ENCODE results near the gene OPRL1. TPM values are rescaled to one million over a fixed set of nuclear protein-coding genes. Genes with fewer than 3 reads are reported as not detected.

The OPRL1 gene
- total RNA-seq, 2 donors from 2014 or later = 0.48 to 0.56 TPM

GRCh38 chr20:64091340-64091739, 11.5 kb downstream of the OPRL1 start:
- Mint-ChIP-seq H3K27ac (no peak overlapping the region), H3K9me3 (no peaks in the 10 kb centered on the region), H3K4me3 (no peak overlapping the region), H3K27me3 (no peaks in the 10 kb centered on the region), H3K36me3 (ENCODE audit: low read depth) (no peaks in the 10 kb centered on the region), H3K4me1 (no peaks in the 10 kb centered on the region)
- no peak for ATAC-seq (replicated peaks)

- ATAC-seq (replicated peaks) = no peak
- peaks cover 2% of the 10 kb centered on the region for H3K9me3 Mint-ChIP-seq
- H3K4me1 Mint-ChIP-seq = peaks cover 3% of the 10 kb centered on the region
- H3K4me3 Mint-ChIP-seq = no peak overlapping the region
- H3K36me3 Mint-ChIP-seq (ENCODE audit: low read depth) = no peaks in the 10 kb centered on the region
- no peak overlapping the region for H3K27ac Mint-ChIP-seq
- no peaks in the 10 kb centered on the region for H3K27me3 Mint-ChIP-seq
Measured at GRCh38 chr20:64091770-64092169, 11.9 kb downstream of the OPRL1 start.

- peaks cover 7% of the 10 kb centered on the region for H3K4me1 Mint-ChIP-seq
- peaks cover 3% of the 10 kb centered on the region for H3K9me3 Mint-ChIP-seq
- H3K36me3 Mint-ChIP-seq (ENCODE audit: low read depth) = no peaks in the 10 kb centered on the region
- H3K27ac Mint-ChIP-seq = no peak overlapping the region
- ATAC-seq (replicated peaks) = no peak
- no peaks in the 10 kb centered on the region for H3K27me3 Mint-ChIP-seq
- no peak overlapping the region for H3K4me3 Mint-ChIP-seq
Measured at GRCh38 chr20:64092258-64093012, 12.6 kb downstream of the OPRL1 start.

GRCh38 chr20:64093013-64093503, 13.2 kb downstream of the OPRL1 start:
- no peaks in the 10 kb centered on the region for H3K27me3 Mint-ChIP-seq
- no peaks in the 10 kb centered on the region for H3K36me3 Mint-ChIP-seq (ENCODE audit: low read depth)
- no peak for ATAC-seq (replicated peaks)
- no peak overlapping the region for H3K4me3 Mint-ChIP-seq
- H3K9me3 Mint-ChIP-seq = peaks cover 3% of the 10 kb centered on the region
- H3K4me1 Mint-ChIP-seq = peaks cover 7% of the 10 kb centered on the region
- no peak overlapping the region for H3K27ac Mint-ChIP-seq

- Mint-ChIP-seq H3K27me3 (no peaks in the 10 kb centered on the region), H3K36me3 (ENCODE audit: low read depth) (no peaks in the 10 kb centered on the region), H3K27ac (no peak overlapping the region), H3K4me1 (peaks cover 7% of the 10 kb centered on the region), H3K4me3 (no peak overlapping the region), H3K9me3 (peaks cover 3% of the 10 kb centered on the region)
- no peak for ATAC-seq (replicated peaks)
Measured at GRCh38 chr20:64095455-64095854, 15.6 kb downstream of the OPRL1 start.

GRCh38 chr20:64095927-64096326, 16.0 kb downstream of the OPRL1 start:
- Mint-ChIP-seq H3K9me3 (peaks cover 3% of the 10 kb centered on the region), H3K4me3 (no peak overlapping the region), H3K27ac (no peak overlapping the region), H3K4me1 (peaks cover 7% of the 10 kb centered on the region), H3K27me3 (no peaks in the 10 kb centered on the region), H3K36me3 (ENCODE audit: low read depth) (no peaks in the 10 kb centered on the region)
- peak; percentile 77 for ATAC-seq (replicated peaks)

- H3K4me1 Mint-ChIP-seq = peaks cover 7% of the 10 kb centered on the region
- no peak overlapping the region for H3K27ac Mint-ChIP-seq
- H3K9me3 Mint-ChIP-seq = peaks cover 3% of the 10 kb centered on the region
Measured at GRCh38 chr20:64096535-64096934, 16.7 kb downstream of the OPRL1 start.

GRCh38 chr20:64098471-64099013, 18.7 kb downstream of the OPRL1 start:
- Mint-ChIP-seq H3K4me1 (peaks cover 7% of the 10 kb centered on the region), H3K4me3 (no peak overlapping the region), H3K36me3 (ENCODE audit: low read depth) (no peaks in the 10 kb centered on the region), H3K27ac (no peak overlapping the region), H3K27me3 (peaks cover 6% of the 10 kb centered on the region), H3K9me3 (peaks cover 3% of the 10 kb centered on the region)
- ATAC-seq (replicated peaks) = no peak

More at GRCh38 chr20:64096535-64096934, 16.7 kb downstream of the OPRL1 start:
- Mint-ChIP-seq H3K27me3 (peaks cover 3% of the 10 kb centered on the region), H3K4me3 (no peak overlapping the region), H3K36me3 (ENCODE audit: low read depth) (no peaks in the 10 kb centered on the region)
- ATAC-seq (replicated peaks) = no peak

GRCh38 chr20:64099086-64099786, 19.4 kb downstream of the OPRL1 start:
- Mint-ChIP-seq H3K4me3 (no peak overlapping the region), H3K27ac (no peak overlapping the region), H3K36me3 (ENCODE audit: low read depth) (no peaks in the 10 kb centered on the region), H3K27me3 (peaks cover 6% of the 10 kb centered on the region), H3K9me3 (peaks cover 3% of the 10 kb centered on the region), H3K4me1 (peaks cover 7% of the 10 kb centered on the region)
- ATAC-seq (replicated peaks) = no peak

GRCh38 chr20:64099880-64100565, 20.1 kb downstream of the OPRL1 start:
- Mint-ChIP-seq H3K27ac (no peak overlapping the region), H3K4me1 (peaks cover 7% of the 10 kb centered on the region), H3K36me3 (ENCODE audit: low read depth) (no peaks in the 10 kb centered on the region), H3K9me3 (peaks cover 3% of the 10 kb centered on the region), H3K4me3 (no peak overlapping the region), H3K27me3 (peaks cover 6% of the 10 kb centered on the region)
- ATAC-seq (replicated peaks) = no peak

- Mint-ChIP-seq H3K4me1 (peaks cover 7% of the 10 kb centered on the region), H3K27me3 (peaks cover 6% of the 10 kb centered on the region), H3K36me3 (ENCODE audit: low read depth) (no peaks in the 10 kb centered on the region), H3K9me3 (peaks cover 3% of the 10 kb centered on the region), H3K27ac (no peak overlapping the region), H3K4me3 (no peak overlapping the region)
- ATAC-seq (replicated peaks) = no peak
Measured at GRCh38 chr20:64100566-64100888, 20.6 kb downstream of the OPRL1 start.

- peak overlapping the region; percentile 54 for H3K4me3 Mint-ChIP-seq
Measured at GRCh38 chr20:64100946-64101688, 21.2 kb downstream of the OPRL1 start.

GRCh38 chr20:64101731-64102621, 22.1 kb downstream of the OPRL1 start:
- peaks cover 6% of the 10 kb centered on the region for H3K27me3 Mint-ChIP-seq
- no peaks in the 10 kb centered on the region for H3K36me3 Mint-ChIP-seq (ENCODE audit: low read depth)
- no peaks in the 10 kb centered on the region for H3K9me3 Mint-ChIP-seq
- peak overlapping the region; percentile 54 for H3K4me3 Mint-ChIP-seq
- peak; percentile 86 for ATAC-seq (replicated peaks)
- no peak overlapping the region for H3K27ac Mint-ChIP-seq
- peaks cover 1% of the 10 kb centered on the region for H3K4me1 Mint-ChIP-seq

More at GRCh38 chr20:64100946-64101688, 21.2 kb downstream of the OPRL1 start:
- H3K4me1 Mint-ChIP-seq = peaks cover 7% of the 10 kb centered on the region
- peaks cover 3% of the 10 kb centered on the region for H3K9me3 Mint-ChIP-seq
- ATAC-seq (replicated peaks) = no peak
- H3K27me3 Mint-ChIP-seq = peaks cover 6% of the 10 kb centered on the region
- H3K36me3 Mint-ChIP-seq (ENCODE audit: low read depth) = no peaks in the 10 kb centered on the region
- H3K27ac Mint-ChIP-seq = no peak overlapping the region
